ENCODE results near the gene IL12RB1. TPM values are rescaled to one million over a fixed set of nuclear protein-coding genes. Genes with fewer than 3 reads are reported as not detected.

The IL12RB1 gene
- total RNA-seq, 2 donors from 2014 or later = not detected

GRCh38 chr19:18119717-18120105 lies 33.0 kb upstream of the IL12RB1 start:
- H3K27me3 ChIP-seq (ENCODE audit: control insufficient read depth, insufficient read depth, low read length, poor library complexity, severe bottlenecking) = no peaks in the 10 kb centered on the region
- no peaks in the 10 kb centered on the region for H3K9me3 ChIP-seq (ENCODE audit: control insufficient read depth, low read length)
- no peak overlapping the region for H3K4me3 ChIP-seq (ENCODE audit: low read length)
- H3K4me1 ChIP-seq (ENCODE audit: control insufficient read depth, insufficient read depth, low read length) = no peaks in the 10 kb centered on the region
- H3K4me3 Mint-ChIP-seq = no peak overlapping the region
- TF ChIP-seq, protein P1, sequence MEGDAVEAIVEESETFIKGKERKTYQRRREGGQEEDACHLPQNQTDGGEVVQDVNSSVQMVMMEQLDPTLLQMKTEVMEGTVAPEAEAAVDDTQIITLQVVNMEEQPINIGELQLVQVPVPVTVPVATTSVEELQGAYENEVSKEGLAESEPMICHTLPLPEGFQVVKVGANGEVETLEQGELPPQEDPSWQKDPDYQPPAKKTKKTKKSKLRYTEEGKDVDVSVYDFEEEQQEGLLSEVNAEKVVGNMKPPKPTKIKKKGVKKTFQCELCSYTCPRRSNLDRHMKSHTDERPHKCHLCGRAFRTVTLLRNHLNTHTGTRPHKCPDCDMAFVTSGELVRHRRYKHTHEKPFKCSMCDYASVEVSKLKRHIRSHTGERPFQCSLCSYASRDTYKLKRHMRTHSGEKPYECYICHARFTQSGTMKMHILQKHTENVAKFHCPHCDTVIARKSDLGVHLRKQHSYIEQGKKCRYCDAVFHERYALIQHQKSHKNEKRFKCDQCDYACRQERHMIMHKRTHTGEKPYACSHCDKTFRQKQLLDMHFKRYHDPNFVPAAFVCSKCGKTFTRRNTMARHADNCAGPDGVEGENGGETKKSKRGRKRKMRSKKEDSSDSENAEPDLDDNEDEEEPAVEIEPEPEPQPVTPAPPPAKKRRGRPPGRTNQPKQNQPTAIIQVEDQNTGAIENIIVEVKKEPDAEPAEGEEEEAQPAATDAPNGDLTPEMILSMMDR (conservative IDR thresholded peaks at IDR 0.05) = no peak
- H3K36me3 ChIP-seq (ENCODE audit: control insufficient read depth, insufficient read depth, low read length) = peaks cover 4% of the 10 kb centered on the region
- no peak for DNase-seq
- H3K27ac Mint-ChIP-seq = no peak overlapping the region
- no peaks in the 10 kb centered on the region for H3K9me3 Mint-ChIP-seq
- H3K9ac ChIP-seq (ENCODE audit: extremely low read depth, low read length, poor library complexity, severe bottlenecking) = no peak overlapping the region
- peaks cover 21% of the 10 kb centered on the region for H3K36me3 Mint-ChIP-seq (ENCODE audit: low read depth)
- H3K27ac ChIP-seq (ENCODE audit: low read depth, low read length) = no peak overlapping the region
- 79 to 90% methylated on average over 4 to 14 of the region's 14 CpGs for WGBS, 2 experiments (ENCODE audit: insufficient coverage in 1 of 2, insufficient read length in 1 of 2)
- H3K27me3 Mint-ChIP-seq (ENCODE audit: insufficient read depth) = peaks cover 6% of the 10 kb centered on the region
- H3K4me1 Mint-ChIP-seq = peaks cover 11% of the 10 kb centered on the region

- peaks cover 16% of the 10 kb centered on the region for H3K36me3 Mint-ChIP-seq (ENCODE audit: low read depth)
- DNase-seq = no peak
- no peak overlapping the region for H3K27ac Mint-ChIP-seq
- no peaks in the 10 kb centered on the region for H3K9me3 Mint-ChIP-seq
- Histone ChIP-seq H3K27ac (ENCODE audit: low read depth, low read length) (no peak overlapping the region), H3K36me3 (ENCODE audit: control insufficient read depth, insufficient read depth, low read length) (no peaks in the 10 kb centered on the region), H3K9me3 (ENCODE audit: control insufficient read depth, low read length) (no peaks in the 10 kb centered on the region), H3K4me3 (ENCODE audit: low read length) (no peak overlapping the region), H3K9ac (ENCODE audit: extremely low read depth, low read length, poor library complexity, severe bottlenecking) (no peak overlapping the region), H3K27me3 (ENCODE audit: control insufficient read depth, insufficient read depth, low read length, poor library complexity, severe bottlenecking) (no peaks in the 10 kb centered on the region), H3K4me1 (ENCODE audit: control insufficient read depth, insufficient read depth, low read length) (no peaks in the 10 kb centered on the region)
- peak overlapping the region; percentile 69 for H3K4me3 Mint-ChIP-seq
- H3K4me1 Mint-ChIP-seq = peaks cover 11% of the 10 kb centered on the region
- WGBS, 2 experiments (ENCODE audit: insufficient coverage in 1 of 2, insufficient read length in 1 of 2) = 86 to 94% methylated on average over 7 to 13 of the region's 13 CpGs
- TF ChIP-seq, protein P1 (conservative IDR thresholded peaks at IDR 0.05) = no peak
- H3K27me3 Mint-ChIP-seq (ENCODE audit: insufficient read depth) = peaks cover 6% of the 10 kb centered on the region
These were observed 32.4 kb upstream of the IL12RB1 start for GRCh38 chr19:18119013-18119716.

DNA sequence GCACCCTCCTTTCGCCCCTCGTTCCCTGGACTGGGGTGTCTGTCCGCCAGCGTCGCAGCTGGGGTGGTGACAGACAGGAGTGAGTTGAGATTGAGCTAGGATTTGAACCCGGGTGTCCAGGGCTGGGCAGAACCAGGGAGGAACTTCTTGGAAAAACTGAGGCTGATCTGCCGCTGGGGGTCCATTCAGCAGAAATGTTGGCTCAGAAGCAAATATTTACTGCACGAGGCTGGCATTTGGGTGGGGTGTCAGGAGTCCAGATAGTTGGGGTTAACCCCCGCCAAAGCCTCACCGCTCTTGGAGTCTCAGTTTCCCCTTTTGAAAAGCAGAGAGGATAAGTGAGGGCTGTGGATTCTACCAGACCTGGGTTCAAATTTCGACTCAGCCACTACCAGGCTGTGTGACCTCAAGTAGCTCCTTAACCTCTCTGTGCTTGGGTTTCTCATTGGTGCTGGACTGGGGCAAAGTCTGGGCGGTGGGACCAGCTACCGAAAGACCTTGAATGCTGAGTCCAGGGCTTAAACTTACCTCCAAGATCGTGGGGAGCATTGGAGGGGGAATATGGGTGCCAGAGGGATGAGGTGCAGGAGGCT lies 31.8 kb upstream of the IL12RB1 start:
- Mint-ChIP-seq H3K27me3 (ENCODE audit: insufficient read depth) (peaks cover 6% of the 10 kb centered on the region), H3K27ac (peak overlapping the region; percentile 74), H3K4me3 (peak overlapping the region; percentile 69), H3K9me3 (no peaks in the 10 kb centered on the region), H3K4me1 (peaks cover 11% of the 10 kb centered on the region), H3K36me3 (ENCODE audit: low read depth) (peaks cover 11% of the 10 kb centered on the region)
- no peaks in the 10 kb centered on the region for H3K4me1 ChIP-seq (ENCODE audit: control insufficient read depth, insufficient read depth, low read length)
- H3K27ac ChIP-seq (ENCODE audit: low read depth, low read length) = peak overlapping the region; percentile 68
- no peaks in the 10 kb centered on the region for H3K27me3 ChIP-seq (ENCODE audit: control insufficient read depth, insufficient read depth, low read length, poor library complexity, severe bottlenecking)
- peak overlapping the region; percentile 81 for H3K4me3 ChIP-seq (ENCODE audit: low read length)
- TF ChIP-seq, protein P1 (conservative IDR thresholded peaks at IDR 0.05) = no peak
- H3K9ac ChIP-seq (ENCODE audit: extremely low read depth, low read length, poor library complexity, severe bottlenecking) = peak overlapping the region; percentile 81
- 50 to 52% methylated on average over 9 to 14 of the region's 14 CpGs for WGBS, 2 experiments (ENCODE audit: insufficient coverage in 1 of 2, insufficient read length in 1 of 2)
- H3K9me3 ChIP-seq (ENCODE audit: control insufficient read depth, low read length) = no peaks in the 10 kb centered on the region
- DNase-seq = no peak
- H3K36me3 ChIP-seq (ENCODE audit: control insufficient read depth, insufficient read depth, low read length) = no peaks in the 10 kb centered on the region

Data from endodermal cell (in vitro differentiated cells).